ENCODE measurements around the gene SLC9A5. TPM values are rescaled to one million over a fixed set of nuclear protein-coding genes. Genes with fewer than 3 reads are reported as not detected.

SLC9A5 gene
- total RNA-seq, 2 experiments from 2014 or later: 3.5 to 4.5 TPM

GRCh38 chr16:67294171-67294757 is 45.5 kb downstream of the SLC9A5 start:
- DNase-seq: no peak
- Mint-ChIP-seq H3K4me3 (no peak overlapping the region), H3K9me3 (no peaks in the 10 kb centered on the region), H3K4me1 (peaks cover 12% of the 10 kb centered on the region), H3K36me3 (no peaks in the 10 kb centered on the region), H3K27me3 (peaks cover 4% of the 10 kb centered on the region), H3K27ac (peak overlapping the region; percentile 37)
- POLR2A ChIA-PET: no interaction called here
- no peak for ATAC-seq (ENCODE audit: low read depth)

DNA sequence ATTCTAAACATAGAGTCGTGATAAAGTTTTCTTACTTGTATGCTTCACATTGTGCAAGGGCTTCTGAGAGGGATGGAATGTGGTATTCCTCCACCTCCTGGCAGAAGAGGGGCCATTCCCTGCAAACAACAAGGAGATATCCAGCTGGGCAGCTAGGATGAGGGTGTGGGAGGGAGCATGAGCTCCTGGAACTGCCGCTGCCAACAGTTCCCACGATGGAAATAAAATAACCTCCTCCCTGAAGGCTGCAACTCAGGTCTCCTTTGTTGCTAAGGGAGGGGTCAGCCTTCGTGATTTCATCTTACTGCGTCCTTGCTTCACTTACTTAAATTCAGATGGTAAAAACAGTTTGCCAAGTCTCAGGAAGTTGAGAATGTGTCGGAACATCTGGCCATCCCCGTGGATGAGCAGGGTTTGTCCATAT is 46.2 kb downstream of the SLC9A5 start:
- H3K9me3 Mint-ChIP-seq: no peaks in the 10 kb centered on the region
- DNase-seq: no peak

DNA sequence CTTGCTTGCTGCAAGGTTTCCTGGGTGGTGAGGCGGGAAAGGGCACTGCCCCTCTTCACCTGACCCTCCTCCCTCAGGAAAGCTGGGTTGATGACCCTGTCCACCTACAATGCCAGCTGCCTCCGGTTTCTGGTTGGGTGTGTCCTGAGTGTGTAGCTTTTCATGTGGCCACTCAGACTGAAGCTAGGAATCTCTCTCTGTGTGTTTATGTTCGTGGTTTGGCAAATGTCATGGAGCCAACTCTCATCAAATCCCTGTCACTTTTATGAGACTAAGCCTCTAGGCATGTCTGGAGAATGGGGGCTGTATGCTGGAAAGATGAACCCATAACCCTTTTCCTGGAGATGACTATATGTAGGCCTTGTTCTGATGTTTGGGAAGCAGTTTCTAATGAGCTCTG is 47.6 kb downstream of the SLC9A5 start:
- H3K27me3 Mint-ChIP-seq: peaks cover 4% of the 10 kb centered on the region
- H3K4me3 Mint-ChIP-seq: no peak overlapping the region
- no peaks in the 10 kb centered on the region for H3K9me3 Mint-ChIP-seq
- ATAC-seq (ENCODE audit: low read depth): no peak
- H3K27ac Mint-ChIP-seq: no peak overlapping the region
- POLR2A ChIA-PET: no interaction called here
- no peaks in the 10 kb centered on the region for H3K36me3 Mint-ChIP-seq
- DNase-seq: no peak
- peaks cover 3% of the 10 kb centered on the region for H3K4me1 Mint-ChIP-seq

More for the DNA sequence above, 46.2 kb downstream of the SLC9A5 start:
- no peak overlapping the region for H3K4me3 Mint-ChIP-seq
- H3K36me3 Mint-ChIP-seq: no peaks in the 10 kb centered on the region
- H3K27me3 Mint-ChIP-seq: peaks cover 4% of the 10 kb centered on the region
- ATAC-seq (ENCODE audit: low read depth): no peak
- H3K4me1 Mint-ChIP-seq: peaks cover 6% of the 10 kb centered on the region
- H3K27ac Mint-ChIP-seq: no peak overlapping the region
- POLR2A ChIA-PET: no interaction called here

DNA sequence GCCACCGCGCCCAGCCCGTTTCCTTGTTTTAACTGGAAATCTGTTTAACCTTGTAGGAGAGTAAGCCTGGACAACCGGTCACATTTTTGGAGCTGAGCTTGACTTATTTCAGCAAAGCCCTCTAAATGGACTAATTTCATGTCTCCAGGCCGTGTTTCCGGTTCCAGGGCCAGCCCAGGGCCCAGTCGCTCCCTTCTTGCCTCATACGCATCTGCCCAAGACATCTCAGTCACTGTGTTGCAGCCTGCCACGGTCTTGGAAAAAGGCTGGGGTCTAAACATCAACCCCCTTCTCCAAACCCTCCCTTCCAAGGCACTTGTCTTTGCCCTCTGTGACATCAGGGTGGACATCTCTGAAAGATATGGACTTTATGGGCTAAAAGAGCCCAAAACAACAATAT is 49.5 kb downstream of the SLC9A5 start:
- Mint-ChIP-seq H3K27ac (no peak overlapping the region), H3K27me3 (peaks cover 2% of the 10 kb centered on the region), H3K4me3 (no peak overlapping the region), H3K4me1 (peaks cover 3% of the 10 kb centered on the region), H3K9me3 (no peaks in the 10 kb centered on the region), H3K36me3 (no peaks in the 10 kb centered on the region)
- ATAC-seq (ENCODE audit: low read depth) (no peak), DNase-seq (no peak)
- POLR2A ChIA-PET: interaction anchor here (0.8 kb wide), 1 partner anchor 12 kb away, joined by 3 read pairs; no protein-coding TSS in a partner anchor

- POLR2A ChIA-PET: interaction anchor here (0.6 kb wide), 1 partner anchor 39 kb away, joined by 6 read pairs; no protein-coding TSS in a partner anchor
- Mint-ChIP-seq H3K4me3 (no peak overlapping the region), H3K27me3 (peaks cover 2% of the 10 kb centered on the region), H3K9me3 (no peaks in the 10 kb centered on the region), H3K27ac (no peak overlapping the region), H3K36me3 (no peaks in the 10 kb centered on the region), H3K4me1 (peaks cover 3% of the 10 kb centered on the region)
- ATAC-seq (ENCODE audit: low read depth) (no peak), DNase-seq (no peak)
These were observed 50.5 kb downstream of the SLC9A5 start for GRCh38 chr16:67299269-67299668.

- POLR2A ChIA-PET: no interaction called here
- Mint-ChIP-seq H3K27ac (no peak overlapping the region), H3K36me3 (no peaks in the 10 kb centered on the region), H3K27me3 (peaks cover 6% of the 10 kb centered on the region), H3K9me3 (no peaks in the 10 kb centered on the region), H3K4me1 (peaks cover 2% of the 10 kb centered on the region), H3K4me3 (no peak overlapping the region)
- no peak for ATAC-seq (ENCODE audit: low read depth)
- no peak for DNase-seq
These were observed 52.5 kb downstream of the SLC9A5 start for GRCh38 chr16:67301080-67301782.

GRCh38 chr16:67302076-67302475 is 53.3 kb downstream of the SLC9A5 start:
- Mint-ChIP-seq H3K4me1 (no peaks in the 10 kb centered on the region), H3K27me3 (peaks cover 6% of the 10 kb centered on the region), H3K36me3 (no peaks in the 10 kb centered on the region), H3K9me3 (no peaks in the 10 kb centered on the region), H3K27ac (no peak overlapping the region), H3K4me3 (no peak overlapping the region)
- ATAC-seq (ENCODE audit: low read depth) (no peak), DNase-seq (no peak)
- POLR2A ChIA-PET: no interaction called here

GRCh38 chr16:67302970-67303369 is 54.2 kb downstream of the SLC9A5 start:
- Mint-ChIP-seq H3K9me3 (no peaks in the 10 kb centered on the region), H3K4me1 (peaks cover under 1% of the 10 kb centered on the region), H3K27me3 (peaks cover 6% of the 10 kb centered on the region), H3K4me3 (no peak overlapping the region), H3K36me3 (no peaks in the 10 kb centered on the region), H3K27ac (no peak overlapping the region)
- POLR2A ChIA-PET: interaction anchor here (0.5 kb wide), 1 partner anchor 63 kb away, joined by 3 read pairs; no protein-coding TSS in a partner anchor
- DNase-seq (no peak), ATAC-seq (ENCODE audit: low read depth) (no peak)

GRCh38 chr16:67304020-67304419 is 55.2 kb downstream of the SLC9A5 start:
- no peak overlapping the region for H3K4me3 Mint-ChIP-seq

DNA sequence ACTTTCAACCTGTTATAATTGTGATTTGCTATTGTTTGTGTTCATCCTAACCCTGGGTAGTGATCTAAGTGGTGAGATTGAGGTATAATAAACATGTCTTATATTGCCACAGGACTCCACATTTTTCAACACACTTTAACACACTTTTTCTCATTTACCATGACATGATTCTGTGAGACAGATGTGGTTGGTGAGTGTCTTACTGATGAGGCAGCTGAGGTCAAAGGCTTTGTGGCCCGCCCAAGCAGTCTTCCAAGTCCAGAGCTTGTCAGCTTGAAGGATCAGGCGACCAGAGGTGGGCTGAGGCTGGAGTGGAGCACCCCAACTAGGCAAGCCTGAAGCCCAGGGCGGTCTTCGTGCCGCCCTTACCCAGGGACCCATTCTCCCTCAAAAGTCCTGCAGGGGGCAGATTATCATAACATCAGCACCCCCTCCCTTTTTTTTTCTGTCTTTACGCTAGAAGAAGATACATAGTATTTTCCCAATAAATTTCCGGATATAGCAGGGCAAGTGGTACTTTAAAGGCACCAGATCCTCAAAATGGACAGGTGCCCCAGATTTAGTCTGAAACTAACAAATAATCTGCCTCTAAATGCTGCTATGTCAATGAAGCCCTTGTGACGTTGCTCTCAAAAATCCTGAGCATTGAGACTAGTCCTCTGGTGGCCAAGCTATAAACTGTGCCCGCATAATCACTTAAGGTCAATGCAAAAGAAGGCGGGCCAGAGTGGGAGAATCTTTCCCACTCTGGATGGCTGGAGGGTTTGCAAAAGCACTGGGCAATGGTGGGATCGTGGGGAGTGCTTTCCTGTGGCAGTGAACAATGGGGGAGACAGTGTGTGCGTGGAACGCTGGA is 56.7 kb downstream of the SLC9A5 start:
- no peak overlapping the region for H3K27ac Mint-ChIP-seq
- peaks cover 4% of the 10 kb centered on the region for H3K27me3 Mint-ChIP-seq
- H3K36me3 Mint-ChIP-seq: no peaks in the 10 kb centered on the region
- POLR2A ChIA-PET: no interaction called here
- ATAC-seq (ENCODE audit: low read depth) (no peak), DNase-seq (no peak)
- peaks cover 6% of the 10 kb centered on the region for H3K4me1 Mint-ChIP-seq
- H3K9me3 Mint-ChIP-seq: no peaks in the 10 kb centered on the region
- no peak overlapping the region for H3K4me3 Mint-ChIP-seq

More at GRCh38 chr16:67304020-67304419, 55.2 kb downstream of the SLC9A5 start:
- Mint-ChIP-seq H3K36me3 (no peaks in the 10 kb centered on the region), H3K4me1 (peaks cover 6% of the 10 kb centered on the region), H3K27me3 (peaks cover 4% of the 10 kb centered on the region), H3K9me3 (no peaks in the 10 kb centered on the region), H3K27ac (no peak overlapping the region)
- ATAC-seq (ENCODE audit: low read depth) (no peak), DNase-seq (no peak)
- POLR2A ChIA-PET: no interaction called here

DNA sequence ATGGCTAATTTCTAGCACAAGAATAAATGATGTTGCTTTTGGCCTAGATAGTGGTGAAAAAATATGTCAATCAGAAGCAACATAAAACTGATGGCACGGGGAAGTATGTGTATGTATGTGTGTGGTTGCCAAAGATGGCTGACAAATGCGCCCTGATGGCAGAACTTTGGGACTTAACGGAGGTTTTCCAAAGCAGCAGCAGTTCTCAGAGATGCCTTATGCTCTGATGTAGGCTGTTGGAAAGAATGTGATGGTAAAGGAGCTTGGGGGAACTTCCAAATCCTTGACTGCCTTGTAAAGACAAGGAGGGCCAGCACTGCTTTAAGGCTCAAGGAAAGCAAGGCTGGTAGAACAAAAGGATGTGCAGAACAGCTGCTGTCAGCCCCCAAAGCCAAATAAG is 61.8 kb downstream of the SLC9A5 start:
- H3K4me1 Mint-ChIP-seq: peaks cover 20% of the 10 kb centered on the region
- peaks cover 4% of the 10 kb centered on the region for H3K27me3 Mint-ChIP-seq
- no peak overlapping the region for H3K4me3 Mint-ChIP-seq
- DNase-seq: no peak
- no peak for ATAC-seq (ENCODE audit: low read depth)
- H3K9me3 Mint-ChIP-seq: no peaks in the 10 kb centered on the region
- peaks cover 1% of the 10 kb centered on the region for H3K36me3 Mint-ChIP-seq
- no peak overlapping the region for H3K27ac Mint-ChIP-seq
- POLR2A ChIA-PET: no interaction called here

GRCh38 chr16:67311607-67312488 is 63.1 kb downstream of the SLC9A5 start:
- no peak for DNase-seq
- peak; percentile 94 for ATAC-seq (ENCODE audit: low read depth)
- POLR2A ChIA-PET: no interaction called here
- Mint-ChIP-seq H3K4me1 (peaks cover 20% of the 10 kb centered on the region), H3K36me3 (peaks cover 1% of the 10 kb centered on the region), H3K27me3 (no peaks in the 10 kb centered on the region), H3K9me3 (no peaks in the 10 kb centered on the region), H3K4me3 (peak overlapping the region; percentile 23), H3K27ac (peak overlapping the region; percentile 54)

- ATAC-seq (ENCODE audit: low read depth) (no peak), DNase-seq (no peak)
- no peak overlapping the region for H3K4me3 Mint-ChIP-seq
- POLR2A ChIA-PET: no interaction called here
- peak overlapping the region; percentile 58 for H3K27ac Mint-ChIP-seq
- peaks cover 3% of the 10 kb centered on the region for H3K27me3 Mint-ChIP-seq
- peaks cover 20% of the 10 kb centered on the region for H3K4me1 Mint-ChIP-seq
- H3K9me3 Mint-ChIP-seq: no peaks in the 10 kb centered on the region
- H3K36me3 Mint-ChIP-seq: peaks cover 1% of the 10 kb centered on the region
These were observed 63.9 kb downstream of the SLC9A5 start for GRCh38 chr16:67312719-67313118.
